Mucosa of descending colon (tissue), 3 donors: ENCODE measurements around the gene C1R. TPM values are rescaled to one million over a fixed set of nuclear protein-coding genes. Genes with fewer than 3 reads are reported as not detected.
A peak's percentile ranks its signal among the peaks of the same experiment; 100 is the strongest.

Experiments
- ATAC-seq: fragments of 200-7000 bp; cut with Tn5 transposase; one replicate; pipeline ENCODE4 v1.9.1; 2020; ENCODE audit warnings: mild to moderate bottlenecking, moderate library complexity
- DNase-seq, 3 donors: peaks; one replicate each; pipeline ENCODE4 v3.0.0-alpha.2; 2020
- H3K36me3 ChIP-seq: fragments of 200-600 bp; one replicate; pipeline ENCODE4 v1.8.0; 2021; ENCODE audit warnings: low read depth, mild to moderate bottlenecking
- H3K4me1 ChIP-seq: fragments of 200-600 bp; one replicate; pipeline ENCODE4 v1.8.0; 2021; ENCODE audit warnings: low read depth, mild to moderate bottlenecking
- H3K4me3 ChIP-seq: fragments of 200-600 bp; one replicate; pipeline ENCODE4 v1.8.0; 2021; ENCODE audit warnings: mild to moderate bottlenecking
- H3K9me3 ChIP-seq: fragments of 200-600 bp; one replicate; pipeline ENCODE4 v1.8.0; 2021; ENCODE audit warnings: mild to moderate bottlenecking
- CTCF ChIP-seq: fragments of 200-600 bp; IDR thresholded peaks from one replicate; pipeline ENCODE4 v1.8.0; 2022; ENCODE audit warnings: antibody characterized with exemption, mild to moderate bottlenecking
- intact Hi-C, 2 donors: fragments of 100-400 bp; cut with DNase I in 1 of 2; cut with micrococcal nuclease in 1 of 2; formaldehyde crosslinking; loops; one replicate each; pipeline versions ENCODE4 v1.11.0 to v1.11.1; 2022; cut with DNase I, micrococcal nuclease
- total RNA-seq, 3 donors: library from RNA; stranded (reverse); fragmentation: NEBNext Ultra II Directional in 2 of 3; extraction: Animal tissue kit (Norgen Biotek cat#: 25700) in 2 of 3; gene quantifications; one replicate each; pipeline versions ENCODE4 v1.2.1 to v1.2.4, GENCODE V29; 2021 to 2023
- donor health status: DM: no; HTN: no; CAD: no; lungs with moderate emphysema.
- donor health status: DM: no; HTN: no; CAD: no.
- donor health status: DM: no; HTN: yes; CAD: no.

Gene C1R
- total RNA-seq, 3 donors from 2014 or later, result 38.7 to 273 (median 222) TPM

GRCh38 chr12:7106082-7106481 is 13.8 kb upstream of the C1R start:
- no peak for ATAC-seq
- TF ChIP-seq CTCF, result no peak
- no peaks in the 10 kb centered on the region for H3K36me3 ChIP-seq
- H3K4me3 ChIP-seq, result no peak overlapping the region
- peaks cover 13% of the 10 kb centered on the region for H3K4me1 ChIP-seq
- DNase-seq, result no peak
- H3K9me3 ChIP-seq, result no peaks in the 10 kb centered on the region
- intact Hi-C loops, result no loop called here

- ATAC-seq, result no peak
- H3K4me1 ChIP-seq, result peaks cover 13% of the 10 kb centered on the region
- no peak overlapping the region for H3K4me3 ChIP-seq
- H3K9me3 ChIP-seq, result no peaks in the 10 kb centered on the region
- no peak for TF ChIP-seq CTCF
- no peaks in the 10 kb centered on the region for H3K36me3 ChIP-seq
- intact Hi-C loops, result no loop called here
- DNase-seq, result no peak
Observed at GRCh38 chr12:7103837-7104584, 11.8 kb upstream of the C1R start.

- H3K36me3 ChIP-seq, result no peaks in the 10 kb centered on the region
- no peak overlapping the region for H3K4me3 ChIP-seq
- intact Hi-C loops, result no loop called here
- TF ChIP-seq CTCF, result no peak
- no peaks in the 10 kb centered on the region for H3K9me3 ChIP-seq
- no peak for DNase-seq
- no peak for ATAC-seq
- H3K4me1 ChIP-seq, result peaks cover 8% of the 10 kb centered on the region
Observed at GRCh38 chr12:7102582-7102981, 10.3 kb upstream of the C1R start.

GRCh38 chr12:7101694-7102131 is 9.5 kb upstream of the C1R start:
- intact Hi-C loops, result no loop called here
- no peak for DNase-seq
- peak; percentile 16 for ATAC-seq
- Histone ChIP-seq H3K9me3 (no peaks in the 10 kb centered on the region), H3K4me1 (no peaks in the 10 kb centered on the region), H3K36me3 (no peaks in the 10 kb centered on the region), H3K4me3 (no peak overlapping the region)
- TF ChIP-seq CTCF, result no peak

GRCh38 chr12:7101047-7101693 is 8.9 kb upstream of the C1R start:
- intact Hi-C loops, result no loop called here
- Histone ChIP-seq H3K4me3 (no peak overlapping the region), H3K9me3 (no peaks in the 10 kb centered on the region), H3K4me1 (no peaks in the 10 kb centered on the region), H3K36me3 (no peaks in the 10 kb centered on the region)
- TF ChIP-seq CTCF, result no peak
- no peak for DNase-seq
- ATAC-seq, result no peak
